ENCODE data around the gene IPO5. TPM values are rescaled to one million over a fixed set of nuclear protein-coding genes. Genes with fewer than 3 reads are reported as not detected.
A peak's percentile ranks its signal among the peaks of the same experiment; 100 is the strongest.
"Not testable (repeated sequence)": the region's sequence is repeated elsewhere in the genome, so short reads cannot be mapped to it uniquely, and the experiment has no call there.

IPO5 gene
- total RNA-seq, 1 donor from 2014 or later, result 154 TPM

GRCh38 chr13:97951376-97951775, 2.1 kb upstream of the IPO5 start:
- no peaks in the 10 kb centered on the region for H3K9me3 ChIP-seq (ENCODE audit: insufficient read depth, low read depth, low read length)
- H3K79me2 ChIP-seq (ENCODE audit: insufficient read depth, low read length), result no peaks in the 10 kb centered on the region
- FAIRE-seq, result no peak
- DNase-seq (ENCODE audit: low read depth), result no peak
- Mint-ChIP-seq H3K9me3 (ENCODE audit: unreplicated experiment) (peaks cover 4% of the 10 kb centered on the region), H3K36me3 (ENCODE audit: low read depth, unreplicated experiment) (no peaks in the 10 kb centered on the region), H3K27ac (ENCODE audit: unreplicated experiment) (no peak overlapping the region), H3K27me3 (ENCODE audit: low read depth, unreplicated experiment) (no peaks in the 10 kb centered on the region), H3K4me3 (ENCODE audit: unreplicated experiment) (no peak overlapping the region), H3K4me1 (ENCODE audit: low read depth, unreplicated experiment) (peaks cover 5% of the 10 kb centered on the region)
- H3K27ac ChIP-seq (ENCODE audit: low read depth, low read length), result no peak overlapping the region
- no peaks in the 10 kb centered on the region for H3K36me3 ChIP-seq (ENCODE audit: insufficient read depth, low read length)
- H4K20me1 ChIP-seq (ENCODE audit: insufficient read depth, low read length), result no peaks in the 10 kb centered on the region
- TF ChIP-seq EZH2 (IDR thresholded peaks at IDR 0.05; ENCODE audit: insufficient read depth, low read length), result no peak
- TF ChIP-seq, protein P1, sequence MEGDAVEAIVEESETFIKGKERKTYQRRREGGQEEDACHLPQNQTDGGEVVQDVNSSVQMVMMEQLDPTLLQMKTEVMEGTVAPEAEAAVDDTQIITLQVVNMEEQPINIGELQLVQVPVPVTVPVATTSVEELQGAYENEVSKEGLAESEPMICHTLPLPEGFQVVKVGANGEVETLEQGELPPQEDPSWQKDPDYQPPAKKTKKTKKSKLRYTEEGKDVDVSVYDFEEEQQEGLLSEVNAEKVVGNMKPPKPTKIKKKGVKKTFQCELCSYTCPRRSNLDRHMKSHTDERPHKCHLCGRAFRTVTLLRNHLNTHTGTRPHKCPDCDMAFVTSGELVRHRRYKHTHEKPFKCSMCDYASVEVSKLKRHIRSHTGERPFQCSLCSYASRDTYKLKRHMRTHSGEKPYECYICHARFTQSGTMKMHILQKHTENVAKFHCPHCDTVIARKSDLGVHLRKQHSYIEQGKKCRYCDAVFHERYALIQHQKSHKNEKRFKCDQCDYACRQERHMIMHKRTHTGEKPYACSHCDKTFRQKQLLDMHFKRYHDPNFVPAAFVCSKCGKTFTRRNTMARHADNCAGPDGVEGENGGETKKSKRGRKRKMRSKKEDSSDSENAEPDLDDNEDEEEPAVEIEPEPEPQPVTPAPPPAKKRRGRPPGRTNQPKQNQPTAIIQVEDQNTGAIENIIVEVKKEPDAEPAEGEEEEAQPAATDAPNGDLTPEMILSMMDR (IDR thresholded peaks at IDR 0.05; ENCODE audit: insufficient read depth, low read depth, low read length), result no peak
- H3K9ac ChIP-seq (ENCODE audit: low read length), result no peak overlapping the region
- H3K4me3 ChIP-seq (ENCODE audit: insufficient read depth, low read depth, low read length), result no peak overlapping the region
- peaks cover 6% of the 10 kb centered on the region for H3K4me1 ChIP-seq (ENCODE audit: insufficient read depth, low read length)
- no peak overlapping the region for H2AFZ ChIP-seq (ENCODE audit: low read depth, low read length)
- H3K4me2 ChIP-seq (ENCODE audit: low read length), result no peak overlapping the region
- no peaks in the 10 kb centered on the region for H3K27me3 ChIP-seq (ENCODE audit: insufficient read depth, low read length)

- H3K4me3 Mint-ChIP-seq (ENCODE audit: unreplicated experiment); H3K4me2 ChIP-seq (ENCODE audit: low read length); H4K20me1 ChIP-seq (ENCODE audit: insufficient read depth, low read length); H3K9ac ChIP-seq (ENCODE audit: low read length); H3K36me3 Mint-ChIP-seq (ENCODE audit: low read depth, unreplicated experiment); H3K4me1 ChIP-seq (ENCODE audit: insufficient read depth, low read length); H3K27me3 ChIP-seq (ENCODE audit: insufficient read depth, low read length); H3K27me3 Mint-ChIP-seq (ENCODE audit: low read depth, unreplicated experiment); H3K9me3 ChIP-seq (ENCODE audit: insufficient read depth, low read depth, low read length); H3K4me3 ChIP-seq (ENCODE audit: insufficient read depth, low read depth, low read length); H3K4me1 Mint-ChIP-seq (ENCODE audit: low read depth, unreplicated experiment); H3K36me3 ChIP-seq (ENCODE audit: insufficient read depth, low read length); H3K27ac Mint-ChIP-seq (ENCODE audit: unreplicated experiment); DNase-seq (ENCODE audit: low read depth); H2AFZ ChIP-seq (ENCODE audit: low read depth, low read length); FAIRE-seq; H3K79me2 ChIP-seq (ENCODE audit: insufficient read depth, low read length); H3K9me3 Mint-ChIP-seq (ENCODE audit: unreplicated experiment): not testable (repeated sequence)
- H3K27ac ChIP-seq (ENCODE audit: low read depth, low read length), result peak overlapping the region; percentile 21
These were observed 644 bp upstream of the IPO5 start for GRCh38 chr13:97952831-97953230.

- DNase-seq (ENCODE audit: low read depth), result no peak
- FAIRE-seq, result no peak
- no peaks in the 10 kb centered on the region for H3K27me3 ChIP-seq (ENCODE audit: insufficient read depth, low read length)
- no peaks in the 10 kb centered on the region for H4K20me1 ChIP-seq (ENCODE audit: insufficient read depth, low read length)
- no peaks in the 10 kb centered on the region for H3K9me3 ChIP-seq (ENCODE audit: insufficient read depth, low read depth, low read length)
- H3K36me3 Mint-ChIP-seq (ENCODE audit: low read depth, unreplicated experiment), result no peaks in the 10 kb centered on the region
- no peaks in the 10 kb centered on the region for H3K9me3 Mint-ChIP-seq (ENCODE audit: unreplicated experiment)
- TF ChIP-seq, protein P1 (IDR thresholded peaks at IDR 0.05; ENCODE audit: insufficient read depth, low read depth, low read length), result no peak
- TF ChIP-seq EZH2 (IDR thresholded peaks at IDR 0.05; ENCODE audit: insufficient read depth, low read length), result no peak
- H3K9ac ChIP-seq (ENCODE audit: low read length), result no peak overlapping the region
- no peak overlapping the region for H3K4me3 ChIP-seq (ENCODE audit: insufficient read depth, low read depth, low read length)
- no peaks in the 10 kb centered on the region for H3K4me1 Mint-ChIP-seq (ENCODE audit: low read depth, unreplicated experiment)
- H3K79me2 ChIP-seq (ENCODE audit: insufficient read depth, low read length), result no peaks in the 10 kb centered on the region
- peaks cover 2% of the 10 kb centered on the region for H3K27me3 Mint-ChIP-seq (ENCODE audit: low read depth, unreplicated experiment)
- no peak overlapping the region for H3K27ac ChIP-seq (ENCODE audit: low read depth, low read length)
- H3K36me3 ChIP-seq (ENCODE audit: insufficient read depth, low read length), result no peaks in the 10 kb centered on the region
- H3K4me3 Mint-ChIP-seq (ENCODE audit: unreplicated experiment), result no peak overlapping the region
- no peaks in the 10 kb centered on the region for H3K4me1 ChIP-seq (ENCODE audit: insufficient read depth, low read length)
- H2AFZ ChIP-seq (ENCODE audit: low read depth, low read length), result no peak overlapping the region
- no peak overlapping the region for H3K27ac Mint-ChIP-seq (ENCODE audit: unreplicated experiment)
- H3K4me2 ChIP-seq (ENCODE audit: low read length), result no peak overlapping the region
These were observed 7.9 kb downstream of the IPO5 start for GRCh38 chr13:97961340-97961739.

Measured in astrocyte (in vitro differentiated cells and primary cell).